ENCODE data around the gene ARL2BP. TPM values are rescaled to one million over a fixed set of nuclear protein-coding genes. Genes with fewer than 3 reads are reported as not detected.
A peak's percentile ranks its signal among the peaks of the same experiment; 100 is the strongest.

ARL2BP gene
- total and polyA plus RNA-seq, 9 of the 15 experiments (the other 6 are each of a cell fraction or from before 2014, with no cell fraction given), result 16.7 to 41.8 (median 27.2) TPM

DNA sequence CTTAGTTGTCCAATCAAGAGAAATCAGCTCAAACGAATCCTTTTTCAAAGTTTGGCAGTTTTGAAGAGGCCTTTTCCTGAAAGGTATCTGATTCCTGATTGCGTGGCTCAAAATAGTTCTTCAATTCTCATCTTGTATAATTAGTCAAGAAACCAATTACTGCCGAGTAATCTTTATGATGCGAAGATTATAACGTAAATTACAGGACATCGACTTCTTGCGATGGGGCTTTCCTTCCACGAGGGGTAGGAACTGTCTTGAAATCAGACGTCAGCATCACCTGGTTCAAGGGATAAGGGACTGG lies 644 bp upstream of the ARL2BP start (continued):
- TF ChIP-seq E2F6 (IDR thresholded peaks at IDR 0.05; ENCODE audit: borderline replicate concordance in 1 of 2, extremely low read depth in 1 of 2, insufficient read depth in 1 of 2, insufficient read length in 1 of 2, low read depth in 1 of 2, low read length in 1 of 2, poor library complexity in 1 of 2, severe bottlenecking in 1 of 2), result peak in 1 of 2 experiments; percentile 13

DNA sequence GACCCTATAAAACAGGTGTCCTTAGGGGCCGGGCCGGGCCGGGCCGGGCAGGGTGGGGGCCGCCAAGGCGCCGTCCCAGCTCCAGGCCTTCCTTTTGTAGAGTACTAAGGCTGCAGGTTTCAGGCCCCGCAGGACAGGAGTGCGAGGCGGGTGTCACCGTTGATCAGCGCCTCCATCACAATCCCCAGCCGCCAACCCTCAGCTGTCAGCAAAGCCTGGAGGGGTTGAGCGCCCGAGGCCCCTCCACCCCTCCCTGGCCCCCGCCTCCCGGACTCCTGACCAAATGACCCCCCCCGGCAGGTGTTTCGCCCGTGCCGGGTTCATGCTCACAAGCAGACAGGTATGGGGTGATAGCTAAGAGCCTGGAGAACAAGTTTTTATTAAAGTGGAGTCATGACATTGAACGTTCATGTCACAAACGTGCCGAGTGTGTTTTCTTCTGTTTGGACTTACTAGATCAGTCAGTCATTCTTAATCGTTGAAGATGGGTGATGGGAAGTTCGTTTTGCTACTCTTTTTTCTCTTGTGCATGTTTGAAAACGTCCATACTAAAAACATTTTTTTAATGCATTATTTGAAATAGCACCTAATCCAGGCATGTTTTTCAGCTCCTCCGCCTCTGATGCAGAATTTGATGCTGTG lies 534 bp downstream of the ARL2BP start:
- Histone ChIP-seq H3K4me2 (ENCODE audit: insufficient read depth, low read length) (peak overlapping the region; percentile 76), H3K9me1 (ENCODE audit: control insufficient read depth, insufficient read depth, low read length) (no peaks in the 10 kb centered on the region), H3K4me3 (peak overlapping the region; percentile 84), H3K36me3 (ENCODE audit: control insufficient read depth, insufficient read depth, low read length) (peaks cover 20% of the 10 kb centered on the region; the same call in 2 of the 3 replicates), H3K79me2 (ENCODE audit: control insufficient read depth, insufficient read depth, low read length) (peaks cover 9% of the 10 kb centered on the region; the same call in 2 of the 3 replicates), H3K4me1 (replicated peaks in 1 of 2; ENCODE audit: control insufficient read depth in 2 of 2, insufficient read depth in 2 of 2, low read length in 2 of 2) (peaks cover 7 to 8% of the 10 kb centered on the region in 2 experiments; a peak in 4 of 5 replicates), H3K27ac (ENCODE audit: extremely low read depth, low read depth, low read length) (peak overlapping the region; percentile 79), H4K20me1 (replicated peaks; ENCODE audit: control insufficient read depth, insufficient read depth, low read length) (no peaks in the 10 kb centered on the region), H2AFZ (ENCODE audit: low read depth, low read length) (peak overlapping the region; percentile 86), H3K27me3 (ENCODE audit: control insufficient read depth in 2 of 2, insufficient read depth in 2 of 2, low read length in 2 of 2) (no peaks in the 10 kb centered on the region), H3K9ac (ENCODE audit: insufficient read depth in 1 of 2, low read depth in 2 of 2, low read length in 2 of 2) (peak overlapping the region; percentile 81 to 95), H3K9me3 (replicated peaks; ENCODE audit: control insufficient read depth, insufficient read depth, low read depth, low read length) (no peaks in the 10 kb centered on the region)
- BruUV-seq (replicated peaks), result no TSS peak
- DNase-seq (ENCODE audit: extremely low read depth in 1 of 4, low spot score in 3 of 4), result peak in 2 of 4 experiments; percentile 42 to 51
- ATAC-seq, result peak; percentile 54
- ChIA-PET CTCF (ENCODE audit: low intra/inter-chr PET ratio) (no interaction called here), POLR2A (interaction anchor here (0.9 to 2.1 kb wide), 11 partner anchors 11 to 193 kb away, joined by 3 to 15 read pairs (median 4); partner anchors contain the start of genes PSME3IP1 and RSPRY1)
- peak; percentile 77 for FAIRE-seq
- intact Hi-C loops (cut with micrococcal nuclease), result loop anchor here (1.0 kb wide), 1 partner anchor 55 kb away; no protein-coding TSS in a partner anchor
- 8% methylated on average over 15 of the region's 28 CpGs for WGBS (ENCODE audit: insufficient coverage, low coverage, missing lambda C conversion rate)
- in situ Hi-C loops (cut with MboI), result no loop called here
- TF ChIP-seq RBFOX2 (IDR thresholded peaks at IDR 0.05; ENCODE audit: low read depth, low read length), result peak; percentile 52
- TF ChIP-seq ZNF407 (IDR thresholded peaks at IDR 0.05; ENCODE audit: low read depth), result no peak
- TF ChIP-seq ZBTB12 (CRISPR knock-in tag; IDR thresholded peaks at IDR 0.05), result no peak
- TF ChIP-seq, protein P1, sequence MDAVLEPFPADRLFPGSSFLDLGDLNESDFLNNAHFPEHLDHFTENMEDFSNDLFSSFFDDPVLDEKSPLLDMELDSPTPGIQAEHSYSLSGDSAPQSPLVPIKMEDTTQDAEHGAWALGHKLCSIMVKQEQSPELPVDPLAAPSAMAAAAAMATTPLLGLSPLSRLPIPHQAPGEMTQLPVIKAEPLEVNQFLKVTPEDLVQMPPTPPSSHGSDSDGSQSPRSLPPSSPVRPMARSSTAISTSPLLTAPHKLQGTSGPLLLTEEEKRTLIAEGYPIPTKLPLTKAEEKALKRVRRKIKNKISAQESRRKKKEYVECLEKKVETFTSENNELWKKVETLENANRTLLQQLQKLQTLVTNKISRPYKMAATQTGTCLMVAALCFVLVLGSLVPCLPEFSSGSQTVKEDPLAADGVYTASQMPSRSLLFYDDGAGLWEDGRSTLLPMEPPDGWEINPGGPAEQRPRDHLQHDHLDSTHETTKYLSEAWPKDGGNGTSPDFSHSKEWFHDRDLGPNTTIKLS (IDR thresholded peaks at IDR 0.05; ENCODE audit: borderline replicate concordance, low read depth), result no peak
- TF ChIP-seq ZEB2 (IDR thresholded peaks at IDR 0.05), result 0 out of 2 replicates have a peak, but pooled peaks have one; percentile 14

All from K562 (cell line).